GM19467 (cell line): ENCODE data around the gene ZNF646.
A peak's percentile ranks its signal among the peaks of the same experiment; 100 is the strongest.

Experiments
- ATAC-seq: cut with Tn5 transposase; IDR thresholded peaks from one replicate; pipeline ENCODE4 v1.9.1; 2021; ENCODE audit warnings: mild to moderate bottlenecking, moderate library complexity; ENCODE audit not compliant: unreplicated experiment

ZNF646 gene, protein sequence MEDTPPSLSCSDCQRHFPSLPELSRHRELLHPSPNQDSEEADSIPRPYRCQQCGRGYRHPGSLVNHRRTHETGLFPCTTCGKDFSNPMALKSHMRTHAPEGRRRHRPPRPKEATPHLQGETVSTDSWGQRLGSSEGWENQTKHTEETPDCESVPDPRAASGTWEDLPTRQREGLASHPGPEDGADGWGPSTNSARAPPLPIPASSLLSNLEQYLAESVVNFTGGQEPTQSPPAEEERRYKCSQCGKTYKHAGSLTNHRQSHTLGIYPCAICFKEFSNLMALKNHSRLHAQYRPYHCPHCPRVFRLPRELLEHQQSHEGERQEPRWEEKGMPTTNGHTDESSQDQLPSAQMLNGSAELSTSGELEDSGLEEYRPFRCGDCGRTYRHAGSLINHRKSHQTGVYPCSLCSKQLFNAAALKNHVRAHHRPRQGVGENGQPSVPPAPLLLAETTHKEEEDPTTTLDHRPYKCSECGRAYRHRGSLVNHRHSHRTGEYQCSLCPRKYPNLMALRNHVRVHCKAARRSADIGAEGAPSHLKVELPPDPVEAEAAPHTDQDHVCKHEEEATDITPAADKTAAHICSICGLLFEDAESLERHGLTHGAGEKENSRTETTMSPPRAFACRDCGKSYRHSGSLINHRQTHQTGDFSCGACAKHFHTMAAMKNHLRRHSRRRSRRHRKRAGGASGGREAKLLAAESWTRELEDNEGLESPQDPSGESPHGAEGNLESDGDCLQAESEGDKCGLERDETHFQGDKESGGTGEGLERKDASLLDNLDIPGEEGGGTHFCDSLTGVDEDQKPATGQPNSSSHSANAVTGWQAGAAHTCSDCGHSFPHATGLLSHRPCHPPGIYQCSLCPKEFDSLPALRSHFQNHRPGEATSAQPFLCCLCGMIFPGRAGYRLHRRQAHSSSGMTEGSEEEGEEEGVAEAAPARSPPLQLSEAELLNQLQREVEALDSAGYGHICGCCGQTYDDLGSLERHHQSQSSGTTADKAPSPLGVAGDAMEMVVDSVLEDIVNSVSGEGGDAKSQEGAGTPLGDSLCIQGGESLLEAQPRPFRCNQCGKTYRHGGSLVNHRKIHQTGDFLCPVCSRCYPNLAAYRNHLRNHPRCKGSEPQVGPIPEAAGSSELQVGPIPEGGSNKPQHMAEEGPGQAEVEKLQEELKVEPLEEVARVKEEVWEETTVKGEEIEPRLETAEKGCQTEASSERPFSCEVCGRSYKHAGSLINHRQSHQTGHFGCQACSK (N-terminal part only)

DNA sequence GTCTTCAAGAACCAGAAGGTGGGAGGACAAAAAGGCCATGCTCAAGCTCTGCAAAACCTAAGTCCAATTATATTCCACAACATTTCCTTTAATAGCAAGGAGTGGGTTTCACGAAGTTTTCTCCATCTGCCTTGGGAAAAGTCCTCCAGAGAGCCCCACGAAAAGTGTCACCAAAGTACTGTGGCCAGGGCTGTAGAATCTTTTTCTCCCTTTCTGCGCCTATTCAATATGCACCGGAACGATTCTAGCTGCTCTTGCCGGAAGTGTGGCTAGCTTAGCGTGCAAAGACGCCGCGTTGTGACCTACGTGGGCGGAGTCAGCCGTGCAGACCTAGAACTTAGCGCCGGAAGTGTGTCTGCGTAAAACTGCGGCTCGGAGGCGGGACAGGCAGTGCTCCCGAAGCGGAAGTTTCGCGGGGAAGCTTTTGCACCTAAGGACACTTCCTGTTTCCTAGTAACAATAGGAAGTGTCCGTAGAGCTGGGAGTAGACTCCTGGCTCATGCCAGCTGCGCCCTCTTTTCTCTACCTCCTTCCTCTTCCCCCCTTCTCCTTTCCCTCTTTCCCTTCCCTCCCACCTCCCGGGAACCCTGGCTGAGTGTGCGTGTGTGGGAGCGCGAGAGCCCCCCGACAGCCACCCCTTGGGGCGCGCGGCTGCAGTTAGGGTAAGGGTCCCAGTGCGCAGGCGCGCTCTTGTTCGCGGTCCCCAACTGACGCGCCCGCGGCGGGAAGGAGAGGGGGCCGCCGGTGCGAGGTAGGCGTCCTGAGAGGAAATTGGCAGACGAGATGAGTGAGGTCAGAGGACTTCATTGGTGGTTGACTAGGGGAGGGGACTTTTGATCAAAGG is at the start of gene ZNF646, which contains the start of gene ZNF668:
ZNF646 (plus strand) TSS at position 453 of the 844 bp plus-strand sequence. CDS start 1,903 bp downstream, outside the sequence.
ZNF668 (minus strand) TSS at position 271 of the 844 bp plus-strand sequence. CDS start 9,781 bp downstream, outside the sequence.
- ATAC-seq, result peak; percentile 68

- no peak for ATAC-seq
These were observed 48.9 kb upstream of the ZNF646 start for GRCh38 chr16:31025339-31025738.

DNA sequence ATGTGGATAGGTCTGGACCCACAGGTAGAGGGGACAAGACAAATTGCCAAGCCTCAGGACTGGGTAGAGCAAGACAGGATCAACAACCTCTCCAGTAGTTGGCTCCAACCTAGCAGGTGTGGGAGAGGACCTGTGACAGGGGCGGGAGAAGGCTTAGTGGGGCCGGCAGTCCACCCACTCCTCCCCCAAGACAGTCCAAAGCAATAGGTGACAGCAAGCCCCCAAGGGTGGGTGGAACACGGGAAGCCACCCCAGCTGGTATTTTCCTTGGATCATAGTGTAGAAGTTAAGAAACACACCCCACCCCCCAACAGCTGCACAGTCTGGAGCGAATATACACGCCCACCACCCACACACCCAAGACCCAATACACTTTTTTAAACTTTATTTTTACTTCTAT is 45.0 kb upstream of the ZNF646 start:
- ATAC-seq, result no peak

DNA sequence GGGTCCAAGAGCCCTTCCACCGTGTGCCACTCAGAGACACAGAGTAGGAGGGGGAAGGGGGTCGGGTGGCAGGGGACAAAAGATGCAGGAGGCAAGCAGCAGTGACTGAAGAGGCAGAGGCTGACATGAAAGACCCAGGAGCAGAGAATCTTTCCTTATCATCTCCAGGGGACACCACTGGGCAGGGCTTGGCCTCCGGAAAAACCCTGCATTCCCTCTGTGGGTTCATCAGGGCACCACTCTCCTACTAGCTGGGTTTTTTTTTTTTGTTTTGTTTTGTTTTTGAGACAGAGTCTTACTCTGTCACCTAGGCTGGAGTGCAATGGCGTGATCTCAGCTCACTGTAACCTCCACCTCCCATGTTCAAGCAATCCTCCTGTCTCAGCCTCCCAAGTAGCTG is 42.9 kb upstream of the ZNF646 start:
- no peak for ATAC-seq

GRCh38 chr16:31032736-31033708 is 41.2 kb upstream of the ZNF646 start, which contains the start of gene STX4:
STX4 (plus strand) TSS chr16:31033558; CDS start chr16:31033806, 248 bp downstream.
- peak; percentile 75 for ATAC-seq

GRCh38 chr16:31033709-31034492 is 40.3 kb upstream of the ZNF646 start:
- peak; percentile 45 for ATAC-seq

- ATAC-seq, result no peak
These were observed 37.5 kb upstream of the ZNF646 start for GRCh38 chr16:31036691-31037090.

- no peak for ATAC-seq
These were observed 35.2 kb upstream of the ZNF646 start for GRCh38 chr16:31038993-31039392.

DNA sequence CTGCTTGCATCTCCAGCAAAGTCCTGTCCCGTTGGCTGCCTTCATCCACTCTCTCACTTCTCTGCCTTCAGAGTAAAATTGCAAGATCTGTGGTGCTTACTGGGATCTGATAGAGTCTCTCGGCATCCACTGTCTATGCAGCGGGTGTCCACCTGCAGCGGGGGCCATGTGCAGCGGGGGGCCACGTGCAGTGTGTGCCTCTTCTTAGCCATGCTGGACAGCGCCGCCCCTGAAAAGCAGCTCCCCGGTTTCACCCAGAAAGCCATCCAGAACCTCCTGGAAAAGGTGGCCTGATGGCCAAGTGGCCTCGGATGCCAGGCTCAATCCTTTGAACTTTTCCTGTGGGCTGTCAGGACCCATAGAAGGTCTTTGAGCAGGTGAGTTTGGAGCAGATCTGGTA is 31.4 kb upstream of the ZNF646 start:
- ATAC-seq, result no peak

DNA sequence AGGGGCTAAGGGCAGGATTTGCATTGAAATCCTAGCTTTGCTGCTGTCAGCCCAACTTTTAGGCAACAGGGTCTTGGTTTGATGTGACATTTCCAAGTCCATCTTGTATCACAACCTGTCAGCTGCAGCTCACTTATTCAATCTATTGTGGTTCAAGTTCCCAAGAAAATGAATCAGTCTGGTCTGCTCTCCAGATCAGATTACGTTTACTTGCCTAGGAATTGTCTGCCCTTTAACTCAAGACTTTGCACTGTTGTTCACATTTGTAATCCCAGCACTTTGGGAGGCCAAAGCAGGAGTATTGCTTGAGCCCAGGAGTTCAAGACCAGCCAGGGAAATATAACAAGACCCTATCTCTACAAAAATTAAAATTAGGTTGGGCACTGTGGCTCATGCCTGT is 30.9 kb upstream of the ZNF646 start:
- no peak for ATAC-seq

GRCh38 chr16:31043898-31044481 is 30.2 kb upstream of the ZNF646 start:
- no peak for ATAC-seq

DNA sequence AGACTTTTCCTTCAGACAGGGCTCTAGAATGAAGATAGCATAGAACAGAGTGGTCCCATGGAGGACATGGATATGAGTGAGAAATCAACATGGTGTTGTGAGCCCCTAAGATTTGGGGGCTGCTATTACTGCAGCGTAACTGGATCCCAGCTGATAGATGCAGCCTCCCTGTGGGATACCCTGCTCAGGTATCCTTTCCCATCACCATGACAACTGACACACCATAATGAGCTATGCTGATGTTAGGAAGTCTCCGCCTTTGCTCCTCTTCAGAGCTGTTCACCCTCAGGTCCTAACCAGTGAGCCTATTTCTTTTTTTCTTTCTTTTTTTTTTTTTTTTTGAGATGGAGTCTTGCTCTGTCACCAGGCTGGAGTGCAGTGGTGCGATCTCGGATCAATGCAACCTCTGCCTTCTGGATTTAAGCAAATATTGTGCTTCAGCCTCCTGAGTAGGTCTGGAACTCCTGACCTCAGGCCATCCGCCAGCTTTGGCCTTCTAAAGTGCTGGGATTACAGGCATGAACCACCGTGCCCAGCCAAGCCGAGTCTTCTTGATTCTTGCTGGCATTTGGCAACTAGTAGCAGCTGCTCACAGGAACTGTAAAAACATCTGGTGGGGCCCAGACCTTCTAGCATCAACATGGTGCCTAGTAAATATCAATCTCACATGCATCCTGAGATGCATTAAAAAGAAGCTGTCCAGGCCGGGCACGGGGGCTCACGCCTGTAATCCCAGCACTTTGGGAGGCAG is 23.8 kb upstream of the ZNF646 start:
- ATAC-seq, result no peak

DNA sequence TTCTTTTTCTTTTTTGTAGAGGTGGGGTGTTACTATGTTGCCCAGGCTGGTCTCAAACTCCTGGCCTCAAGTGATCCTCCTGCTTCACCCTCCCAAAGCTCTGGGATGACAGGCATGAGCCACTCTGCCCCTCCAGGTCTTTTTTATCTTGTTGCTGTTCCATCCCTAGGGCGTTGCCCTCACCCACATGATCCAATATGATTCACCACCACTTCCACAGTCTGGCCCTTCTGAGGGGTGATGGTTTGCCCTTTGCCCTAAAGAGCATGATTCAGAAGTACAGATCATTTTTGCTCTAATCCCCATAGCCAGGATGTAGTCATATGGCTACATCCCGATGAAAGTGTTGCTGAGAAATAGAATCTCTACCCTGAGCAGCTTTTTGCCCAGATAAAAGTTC is 22.1 kb upstream of the ZNF646 start:
- ATAC-seq, result no peak

DNA sequence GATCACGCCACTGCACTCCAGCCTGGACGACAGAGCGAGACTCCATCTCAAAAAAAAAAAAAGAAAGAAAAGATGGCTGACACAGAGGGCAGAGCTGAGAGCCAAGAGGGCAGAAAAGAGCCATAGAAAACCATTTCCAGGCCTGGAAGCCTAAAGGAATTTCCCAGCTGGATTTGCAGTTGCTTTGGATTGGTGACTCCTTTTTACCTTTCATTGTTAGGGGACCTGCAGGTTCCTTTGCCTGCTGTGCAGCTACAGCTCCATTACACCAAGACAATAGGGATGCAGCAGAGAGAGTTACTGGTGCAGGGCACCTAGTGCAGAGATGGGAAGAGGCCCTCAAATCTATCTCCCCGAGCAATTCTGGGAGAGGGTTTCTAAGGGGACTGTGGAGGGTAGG is 18.6 kb upstream of the ZNF646 start:
- ATAC-seq, result no peak

- no peak for ATAC-seq
These were observed 13.0 kb upstream of the ZNF646 start for GRCh38 chr16:31061126-31061812.

- no peak for ATAC-seq
These were observed 12.3 kb upstream of the ZNF646 start for GRCh38 chr16:31061813-31062440.
